HUES64 (cell line): Measurements from ENCODE around the gene DMKN.

Source experiments
- H3K27ac ChIP-seq: 2 replicates; pipeline ENCODE4 v1.7.0; 2013; ENCODE audit warnings: low read depth, low read length, inconsistent platforms
- H3K27me3 ChIP-seq: 2 replicates; pipeline ENCODE4 v1.6.1; 2013; ENCODE audit warnings: mild to moderate bottlenecking, low read length; ENCODE audit not compliant: insufficient read depth
- H3K36me3 ChIP-seq: 2 replicates; pipeline ENCODE4 v1.6.1; 2013; ENCODE audit warnings: mild to moderate bottlenecking, low read length; ENCODE audit not compliant: insufficient read depth
- H3K4me1 ChIP-seq: 2 replicates; pipeline ENCODE4 v1.6.1; 2013; ENCODE audit warnings: mild to moderate bottlenecking, low read length, moderate library complexity; ENCODE audit not compliant: insufficient read depth
- H3K4me3 ChIP-seq: 2 replicates; pipeline ENCODE4 v1.5.1; 2013; ENCODE audit warnings: mild to moderate bottlenecking, low read length, moderate library complexity
- H3K9ac ChIP-seq: 2 replicates; pipeline ENCODE4 v1.6.1; 2013; ENCODE audit warnings: mild to moderate bottlenecking, low read depth, low read length
- H3K9me3 ChIP-seq: 2 replicates; pipeline ENCODE4 v1.6.1; 2013; ENCODE audit warnings: low read depth, low read length; ENCODE audit not compliant: insufficient read depth
- WGBS: fragments of 150-250, 120-280 bp; methylation state at CpG from one replicate; pipeline ENCODE4 v1.1.7; 2013; ENCODE audit warnings: missing lambda C conversion rate; 5-methylcytosine and 5-hydroxymethylcytosine counted together

DMKN gene

GRCh38 chr19:35533822-35534392 is 20.5 kb upstream of the DMKN start:
- H3K36me3 ChIP-seq: no peaks in the 10 kb centered on the region
- no peak overlapping the region for H3K27ac ChIP-seq
- 83% methylated on average over 30 of the region's 30 CpGs for WGBS
- H3K27me3 ChIP-seq: no peaks in the 10 kb centered on the region
- H3K4me1 ChIP-seq: peaks cover 8% of the 10 kb centered on the region; the same call in 1 of the 2 replicates
- no peaks in the 10 kb centered on the region for H3K9me3 ChIP-seq
- H3K4me3 ChIP-seq: no peak overlapping the region; the same call in 1 of the 2 replicates
- H3K9ac ChIP-seq: no peak overlapping the region

- no peak within 1 kb of the TSS; the same call in 1 of the 2 replicates for H3K4me3 ChIP-seq
- no peaks in the 10 kb centered on the region for H3K9me3 ChIP-seq
- H3K9ac ChIP-seq: no peak within 1 kb of the TSS
- no peaks in the 10 kb centered on the region for H3K27me3 ChIP-seq
- WGBS: 89% methylated on average over 38 of the region's 39 CpGs
- peaks cover 8% of the 10 kb centered on the region; the same call in 1 of the 2 replicates for H3K4me1 ChIP-seq
- H3K36me3 ChIP-seq: no peaks in the 10 kb centered on the region
- H3K27ac ChIP-seq: no peak within 1 kb of the TSS
These were observed 19.9 kb upstream of the DMKN start, which contains the start of gene GAPDHS for GRCh38 chr19:35533201-35533821. Gene GAPDHS, plus strand, starts transcription at chr19:35533456. Its CDS starts 72 bp downstream, at chr19:35533528.

GRCh38 chr19:35531291-35531690 is 17.8 kb upstream of the DMKN start:
- Histone ChIP-seq H3K4me1 (0 out of 2 replicates have a peak, but pooled peaks cover 3% of the 10 kb centered on the region), H3K36me3 (no peaks in the 10 kb centered on the region), H3K4me3 (no peak overlapping the region), H3K9me3 (no peaks in the 10 kb centered on the region), H3K9ac (no peak overlapping the region), H3K27ac (no peak overlapping the region), H3K27me3 (no peaks in the 10 kb centered on the region; the same call in 1 of the 2 replicates)
- 33% methylated on average over 5 of the region's 6 CpGs for WGBS

- Histone ChIP-seq H3K27ac (no peak overlapping the region), H3K9me3 (no peaks in the 10 kb centered on the region), H3K4me3 (no peak overlapping the region), H3K36me3 (no peaks in the 10 kb centered on the region), H3K4me1 (peaks cover 10% of the 10 kb centered on the region; the same call in 1 of the 2 replicates), H3K27me3 (peaks cover 14% of the 10 kb centered on the region), H3K9ac (no peak overlapping the region)
- 87% methylated on average over 19 of the region's 19 CpGs for WGBS
These were observed 16.1 kb upstream of the DMKN start for GRCh38 chr19:35529241-35530218.

GRCh38 chr19:35528218-35529038 is 15.0 kb upstream of the DMKN start, which contains the start of gene SBSN:
Gene SBSN, minus strand, starts transcription at chr19:35528311. Its CDS starts 30 bp downstream, at chr19:35528281.
- 89% methylated on average over 8 of the region's 11 CpGs for WGBS
- H3K27me3 ChIP-seq: peaks cover 14% of the 10 kb centered on the region
- H3K4me1 ChIP-seq: peaks cover 17% of the 10 kb centered on the region; the same call in 1 of the 2 replicates
- H3K9ac ChIP-seq: no peak within 1 kb of the TSS
- H3K36me3 ChIP-seq: no peaks in the 10 kb centered on the region
- H3K9me3 ChIP-seq: no peaks in the 10 kb centered on the region
- no peak within 1 kb of the TSS for H3K4me3 ChIP-seq
- no peak within 1 kb of the TSS for H3K27ac ChIP-seq

- Histone ChIP-seq H3K9ac (no peak overlapping the region), H3K36me3 (no peaks in the 10 kb centered on the region), H3K27ac (no peak overlapping the region), H3K4me1 (peaks cover 22% of the 10 kb centered on the region), H3K4me3 (no peak overlapping the region), H3K27me3 (peaks cover 14% of the 10 kb centered on the region), H3K9me3 (no peaks in the 10 kb centered on the region)
- 91% methylated on average over 4 of the region's 4 CpGs for WGBS
These were observed 12.4 kb upstream of the DMKN start for GRCh38 chr19:35525873-35526272.

GRCh38 chr19:35524181-35524837 is 10.9 kb upstream of the DMKN start:
- WGBS: 15% methylated on average over 11 of the region's 11 CpGs
- Histone ChIP-seq H3K27ac (no peak overlapping the region), H3K9me3 (no peaks in the 10 kb centered on the region), H3K27me3 (peaks cover 14% of the 10 kb centered on the region), H3K36me3 (no peaks in the 10 kb centered on the region), H3K4me1 (peaks cover 22% of the 10 kb centered on the region), H3K4me3 (peak overlapping the region; percentile 37), H3K9ac (no peak overlapping the region)

GRCh38 chr19:35522745-35523327 is 9.4 kb upstream of the DMKN start:
- Histone ChIP-seq H3K27me3 (peaks cover 14% of the 10 kb centered on the region), H3K4me1 (peaks cover 22% of the 10 kb centered on the region), H3K9me3 (no peaks in the 10 kb centered on the region), H3K9ac (no peak overlapping the region), H3K4me3 (no peak overlapping the region), H3K36me3 (no peaks in the 10 kb centered on the region), H3K27ac (no peak overlapping the region)
- 83% methylated on average over 12 of the region's 12 CpGs for WGBS

GRCh38 chr19:35521124-35521743 is 7.8 kb upstream of the DMKN start:
- H3K4me3 ChIP-seq: no peak overlapping the region
- H3K27ac ChIP-seq: no peak overlapping the region
- H3K9ac ChIP-seq: no peak overlapping the region
- WGBS: 63% methylated on average over 16 of the region's 16 CpGs
- H3K9me3 ChIP-seq: no peaks in the 10 kb centered on the region
- peaks cover 22% of the 10 kb centered on the region for H3K4me1 ChIP-seq
- peaks cover 14% of the 10 kb centered on the region for H3K27me3 ChIP-seq
- no peaks in the 10 kb centered on the region for H3K36me3 ChIP-seq
